ENCODE data around the gene CHCHD6.

DNA sequence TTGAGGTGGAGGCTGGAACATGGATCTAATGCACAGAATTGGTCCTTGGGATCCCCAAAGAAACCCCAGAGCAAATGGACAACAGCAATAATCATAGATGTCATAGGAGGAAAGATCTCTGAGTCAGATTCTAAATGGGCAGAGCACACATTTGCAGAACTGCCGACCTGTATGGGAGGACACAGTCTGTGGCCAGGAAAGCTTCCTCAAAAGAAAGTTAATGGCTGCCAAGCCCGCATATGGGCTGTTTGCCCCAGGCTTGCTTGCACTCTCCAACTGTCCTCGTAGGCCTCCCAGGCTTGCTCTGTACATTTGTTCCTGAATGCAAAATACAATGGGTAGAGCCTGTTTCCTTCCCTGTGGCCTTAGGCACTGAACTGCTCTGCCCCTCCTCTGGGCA lies 176.9 kb downstream of the CHCHD6 start:
- TF ChIP-seq, protein P1, sequence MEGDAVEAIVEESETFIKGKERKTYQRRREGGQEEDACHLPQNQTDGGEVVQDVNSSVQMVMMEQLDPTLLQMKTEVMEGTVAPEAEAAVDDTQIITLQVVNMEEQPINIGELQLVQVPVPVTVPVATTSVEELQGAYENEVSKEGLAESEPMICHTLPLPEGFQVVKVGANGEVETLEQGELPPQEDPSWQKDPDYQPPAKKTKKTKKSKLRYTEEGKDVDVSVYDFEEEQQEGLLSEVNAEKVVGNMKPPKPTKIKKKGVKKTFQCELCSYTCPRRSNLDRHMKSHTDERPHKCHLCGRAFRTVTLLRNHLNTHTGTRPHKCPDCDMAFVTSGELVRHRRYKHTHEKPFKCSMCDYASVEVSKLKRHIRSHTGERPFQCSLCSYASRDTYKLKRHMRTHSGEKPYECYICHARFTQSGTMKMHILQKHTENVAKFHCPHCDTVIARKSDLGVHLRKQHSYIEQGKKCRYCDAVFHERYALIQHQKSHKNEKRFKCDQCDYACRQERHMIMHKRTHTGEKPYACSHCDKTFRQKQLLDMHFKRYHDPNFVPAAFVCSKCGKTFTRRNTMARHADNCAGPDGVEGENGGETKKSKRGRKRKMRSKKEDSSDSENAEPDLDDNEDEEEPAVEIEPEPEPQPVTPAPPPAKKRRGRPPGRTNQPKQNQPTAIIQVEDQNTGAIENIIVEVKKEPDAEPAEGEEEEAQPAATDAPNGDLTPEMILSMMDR (IDR thresholded peaks at IDR 0.05), result no peak
- TF ChIP-seq ZFX (IDR thresholded peaks at IDR 0.05; ENCODE audit: borderline replicate concordance), result no peak
